Stomach (tissue), 9 donors: ENCODE results near the gene PARD3. TPM values are rescaled to one million over a fixed set of nuclear protein-coding genes. Genes with fewer than 3 reads are reported as not detected.

ENCODE experiments used
- DNase-seq, 2 donors: peaks; one replicate each; pipeline versions ENCODE4 v3.0.0 to v3.0.0-alpha.2; 2013 to 2019
- H3K27ac ChIP-seq, 5 donors: fragments of 200-600 bp in 4 of 5; sonication (generic) in 4 of 5; one replicate each; pipeline ENCODE4 v1.5.1; 2013 to 2019; ENCODE audit warnings: mild to moderate bottlenecking in 1 of 5, moderate library complexity in 1 of 5
- H3K27me3 ChIP-seq, 3 donors: fragments of 200-600 bp; sonication (generic); one replicate each; pipeline ENCODE4 v1.5.1; 2017 to 2019; ENCODE audit warnings: mixed run types in 1 of 3
- H3K36me3 ChIP-seq, 4 donors: fragments of 200-600 bp; sonication (generic); 1 replicate in 3 of 4; 2 replicates in 1 of 4; pipeline ENCODE4 v1.5.1; 2016 to 2019
- H3K4me1 ChIP-seq, 4 donors: fragments of 200-600 bp; sonication (generic); one replicate each; pipeline ENCODE4 v1.5.1; 2016 to 2019
- H3K4me3 ChIP-seq, 4 donors: fragments of 200-600 bp; sonication (generic) in 3 of 4; one replicate each; pipeline ENCODE4 v1.5.1; 2016 to 2019; ENCODE audit warnings: mild to moderate bottlenecking in 1 of 4
- H3K9me3 ChIP-seq, 4 donors: fragments of 200-600 bp; sonication (generic); one replicate each; pipeline ENCODE4 v1.5.1; 2016 to 2019
- CTCF ChIP-seq, 7 experiments: fragments of 450-650 bp in 4 of 7; fragments of 200-600 bp in 3 of 7; sonication (generic) in 3 of 7; IDR thresholded peaks; one replicate each; pipeline ENCODE4 v1.5.1; 2016 to 2019; ENCODE audit warnings: antibody characterized with exemption in 7 of 7, control low read depth in 2 of 7, mild to moderate bottlenecking in 1 of 7
- EP300 ChIP-seq: sonication (generic); formaldehyde crosslinking; IDR thresholded peaks from one replicate; pipeline ENCODE4 v1.6.1; 2017; ENCODE audit warnings: antibody characterized with exemption
- POLR2A ChIP-seq, 4 donors: fragments of 450-650 bp; IDR thresholded peaks; one replicate each; pipeline ENCODE4 v1.6.1; 2016; ENCODE audit warnings: antibody characterized with exemption in 4 of 4, control low read depth in 2 of 4, mild to moderate bottlenecking in 1 of 4, moderate library complexity in 1 of 4
- POLR2AphosphoS5 ChIP-seq, 3 donors: sonication (generic); formaldehyde crosslinking; IDR thresholded peaks; one replicate each; pipeline ENCODE4 v1.6.1; 2016; ENCODE audit warnings: antibody characterized with exemption in 3 of 3
- WGBS, 5 donors: extraction: QIAGEN DNeasy Blood & Tissue Kit in 3 of 5; methylation state at CpG; one replicate each; pipeline versions ENCODE4 v1.1.5 to v1.1.7; 2013 to 2018; 5-methylcytosine and 5-hydroxymethylcytosine counted together
- intact Hi-C: fragments of 100-400 bp; cut with DNase I; formaldehyde crosslinking; loops from one replicate; pipeline ENCODE4 v1.15.1; 2023; ENCODE audit warnings: low total_unique reads
- polyA plus RNA-seq, 3 donors: library from polyadenylated mRNA; stranded (reverse); fragments of 200-250 nt; gene quantifications; one replicate each; pipeline ENCODE4 v1.2.3, GENCODE V29; 2013
- total RNA-seq, 5 donors: library from RNA; depleted of rRNA; stranded (reverse); fragments of >200 nt; gene quantifications; one replicate each; pipeline versions ENCODE4 v1.1.0 to v1.2.3, GENCODE V29; 2014 to 2016
- donor health status: healthy with polysubstance abuse.
- donor health status: Bipolar disorder and iron deficiency.
- donor health status: healthy.

PARD3 gene
- total and polyA plus RNA-seq, 8 donors, result 13.7 to 118 (median 31.8) TPM

- 58 to 71% (median 65%) methylated on average over 7 of the region's 7 CpGs for WGBS, 5 donors
- no peak for DNase-seq
- Histone ChIP-seq H3K36me3 (no peaks in the 10 kb centered on the region), H3K4me3 (no peak overlapping the region), H3K9me3 (no peaks in the 10 kb centered on the region), H3K27me3 (no peaks in the 10 kb centered on the region), H3K4me1 (peaks cover 0 to 44% (median 18%) of the 10 kb centered on the region in 4 donors), H3K27ac (no peak overlapping the region)
- intact Hi-C loops, result no loop called here
- TF ChIP-seq POLR2AphosphoS5 (IDR thresholded peaks at IDR 0.05) (no peak), EP300 (no peak), POLR2A (IDR thresholded peaks at IDR 0.05) (no peak), CTCF (IDR thresholded peaks at IDR 0.05) (no peak)
Observed at GRCh38 chr10:34731885-34732701, 83.0 kb downstream of the PARD3 start.

GRCh38 chr10:34731213-34731612, 83.9 kb downstream of the PARD3 start:
- no peak for DNase-seq
- TF ChIP-seq CTCF (IDR thresholded peaks at IDR 0.05) (no peak), POLR2A (IDR thresholded peaks at IDR 0.05) (no peak), EP300 (no peak), POLR2AphosphoS5 (IDR thresholded peaks at IDR 0.05) (no peak)
- H3K27me3 ChIP-seq, result no peaks in the 10 kb centered on the region
- no peak overlapping the region for H3K27ac ChIP-seq
- H3K36me3 ChIP-seq, result no peaks in the 10 kb centered on the region
- H3K4me3 ChIP-seq, result no peak overlapping the region
- H3K9me3 ChIP-seq, result no peaks in the 10 kb centered on the region
- intact Hi-C loops, result no loop called here
- WGBS, 5 donors, result 83 to 96% (median 92%) methylated on average over 2 of the region's 2 CpGs
- peaks cover 0 to 46% (median 19%) of the 10 kb centered on the region in 4 donors for H3K4me1 ChIP-seq

- intact Hi-C loops, result no loop called here
- H3K4me1 ChIP-seq, result peaks cover 0 to 50% (median 19%) of the 10 kb centered on the region in 4 donors
- no peak overlapping the region for H3K27ac ChIP-seq
- no peak overlapping the region for H3K4me3 ChIP-seq
- TF ChIP-seq POLR2AphosphoS5 (IDR thresholded peaks at IDR 0.05) (no peak), POLR2A (IDR thresholded peaks at IDR 0.05) (no peak), CTCF (IDR thresholded peaks at IDR 0.05) (no peak), EP300 (no peak)
- no peaks in the 10 kb centered on the region for H3K27me3 ChIP-seq
- 90 to 93% (median 93%) methylated on average over 7 of the region's 7 CpGs for WGBS, 5 donors
- H3K9me3 ChIP-seq, result no peaks in the 10 kb centered on the region
- DNase-seq, result no peak
- no peaks in the 10 kb centered on the region for H3K36me3 ChIP-seq
Observed at GRCh38 chr10:34730726-34731125, 84.4 kb downstream of the PARD3 start.

GRCh38 chr10:34729619-34730018, 85.5 kb downstream of the PARD3 start:
- H3K27me3 ChIP-seq, result no peaks in the 10 kb centered on the region
- H3K9me3 ChIP-seq, result no peaks in the 10 kb centered on the region
- intact Hi-C loops, result no loop called here
- no peak overlapping the region for H3K27ac ChIP-seq
- H3K4me1 ChIP-seq, result peaks cover 0 to 55% (median 20%) of the 10 kb centered on the region in 4 donors
- TF ChIP-seq CTCF (IDR thresholded peaks at IDR 0.05) (no peak), POLR2A (IDR thresholded peaks at IDR 0.05) (no peak), POLR2AphosphoS5 (IDR thresholded peaks at IDR 0.05) (no peak), EP300 (no peak)
- no peaks in the 10 kb centered on the region for H3K36me3 ChIP-seq
- 63 to 68% (median 64%) methylated on average over 5 of the region's 5 CpGs for WGBS, 5 donors
- H3K4me3 ChIP-seq, result no peak overlapping the region
- DNase-seq, result no peak
